B cell (primary cell): ENCODE data around the gene MVK. TPM values are rescaled to one million over a fixed set of nuclear protein-coding genes. Genes with fewer than 3 reads are reported as not detected.

Experiments used
- ATAC-seq: fragments of 200-7000 bp; cut with Tn5 transposase; one replicate; pipeline ENCODE4 v1.10.0; 2021; ENCODE audit warnings: low read depth, mild to moderate bottlenecking, moderate number of reproducible peaks, moderate library complexity
- CTCF ChIA-PET: fragments of 350-600 bp; sonication (Branson Sonifier 250); formaldehyde crosslinking; loops from one replicate; lab custom pipeline; 2021; ENCODE audit warnings: antibody characterized with exemption, inconsistent platforms; lab: Charles Lee
- POLR2A ChIA-PET: fragments of 350-600 bp; sonication (Branson Sonifier 250); formaldehyde crosslinking; loops from one replicate; lab custom pipeline; 2021; ENCODE audit warnings: antibody characterized with exemption; lab: Charles Lee
- DNase-seq: peaks from one replicate; pipeline ENCODE4 v3.0.0; 2013
- H2AFZ ChIP-seq: 2 replicates; pipeline ENCODE4 v1.6.1; 2012; ENCODE audit warnings: mild to moderate bottlenecking, low read depth, low read length; ENCODE audit not compliant: insufficient read depth, poor library complexity, severe bottlenecking
- H3K27ac ChIP-seq, 2 donors: 1 replicate in 1 of 2; 2 replicates in 1 of 2; pipeline ENCODE4 v1.5.1; 2012 to 2013; ENCODE audit warnings: low read length in 2 of 2, mild to moderate bottlenecking in 2 of 2, moderate library complexity in 1 of 2
- H3K27me3 ChIP-seq, 4 experiments: fragments of 200-600 bp in 1 of 4; sonication (generic) in 1 of 4; replicated peaks in 1 of 4; 1 replicate in 2 of 4; 2 replicates in 2 of 4; pipeline versions ENCODE4 v1.6.1 to v1.7.0; 2013 to 2016; ENCODE audit warnings: low read length in 3 of 4, mild to moderate bottlenecking in 2 of 4, mixed read lengths in 1 of 4, moderate library complexity in 1 of 4; ENCODE audit not compliant: insufficient read depth in 4 of 4, control insufficient read depth in 3 of 4; ENCODE audit errors: control extremely low read depth in 1 of 4
- H3K36me3 ChIP-seq, 2 experiments: replicated peaks in 1 of 2; 1 replicate in 1 of 2; 2 replicates in 1 of 2; pipeline versions ENCODE4 v1.6.1 to v1.7.1; 2013; ENCODE audit warnings: low read length in 1 of 2; ENCODE audit not compliant: insufficient read depth in 2 of 2, control insufficient read depth in 1 of 2; ENCODE audit errors: control extremely low read depth in 1 of 2, extremely low read depth in 1 of 2
- H3K4me1 ChIP-seq, 2 donors: fragments of 200-600 bp in 1 of 2; sonication (generic) in 1 of 2; 1 replicate in 1 of 2; 2 replicates in 1 of 2; pipeline versions ENCODE4 v1.5.1 to v1.6.1; 2013 to 2017; ENCODE audit warnings: low read length in 2 of 2; ENCODE audit not compliant: control insufficient read depth in 2 of 2, insufficient read depth in 2 of 2
- H3K4me2 ChIP-seq: replicated peaks from 2 replicates; pipeline ENCODE3; 2012; ENCODE audit warnings: mild to moderate bottlenecking, low read depth, low read length; ENCODE audit not compliant: poor library complexity, severe bottlenecking
- H3K4me3 ChIP-seq, 5 experiments: fragments of 200-600 bp in 1 of 5; sonication (generic) in 1 of 5; 1 replicate in 3 of 5; 2 replicates in 2 of 5; pipeline versions ENCODE4 v1.5.1 to v1.7.0; 2011 to 2016; ENCODE audit warnings: low read length in 4 of 5, mild to moderate bottlenecking in 4 of 5, low read depth in 2 of 5, control low read depth in 1 of 5, moderate library complexity in 1 of 5; ENCODE audit not compliant: insufficient read depth in 1 of 5; ENCODE audit errors: control extremely low read depth in 1 of 5, extremely low read depth in 1 of 5
- H3K79me2 ChIP-seq: fragments of 200-600 bp; sonication (generic); one replicate; pipeline ENCODE4 v1.6.0; 2016; ENCODE audit warnings: low read length; ENCODE audit not compliant: control insufficient read depth, insufficient read depth
- H3K9ac ChIP-seq: fragments of 200-600 bp; sonication (generic); 2 replicates; pipeline ENCODE4 v1.6.1; 2017; ENCODE audit warnings: mild to moderate bottlenecking, low read length, moderate library complexity
- H3K9me3 ChIP-seq, 3 donors: one replicate each; pipeline versions ENCODE4 v1.6.1 to v1.7.1; 2013; ENCODE audit warnings: low read length in 2 of 3; ENCODE audit not compliant: control insufficient read depth in 2 of 3, insufficient read depth in 1 of 3; ENCODE audit errors: control extremely low read depth in 1 of 3
- H4K20me1 ChIP-seq: 2 replicates; pipeline ENCODE4 v1.6.0; 2012; ENCODE audit warnings: mild to moderate bottlenecking, low read length; ENCODE audit not compliant: insufficient read depth, control insufficient read depth, poor library complexity, severe bottlenecking
- H3K27ac Mint-ChIP-seq: one replicate; pipeline ENCODE4 v1.8.0; 2021; ENCODE audit warnings: mixed read lengths
- H3K27me3 Mint-ChIP-seq: one replicate; pipeline ENCODE4 v1.8.0; 2021; ENCODE audit warnings: mixed read lengths
- H3K4me1 Mint-ChIP-seq: one replicate; pipeline ENCODE4 v1.8.0; 2021; ENCODE audit warnings: mixed read lengths
- H3K4me3 Mint-ChIP-seq: one replicate; pipeline ENCODE4 v1.8.0; 2021; ENCODE audit warnings: mixed read lengths
- H3K9me3 Mint-ChIP-seq: one replicate; pipeline ENCODE4 v1.8.0; 2022; ENCODE audit warnings: mixed read lengths; ENCODE audit not compliant: insufficient read depth
- CTCF ChIP-seq: fragments of 200-600 bp; IDR thresholded peaks from one replicate; pipeline ENCODE4 v1.8.0; 2022; ENCODE audit warnings: antibody characterized with exemption, mild to moderate bottlenecking
- EZH2 ChIP-seq: IDR thresholded peaks from 2 replicates; pipeline ENCODE4 v1.6.1; 2012; ENCODE audit warnings: borderline replicate concordance, low read depth, mild to moderate bottlenecking, moderate library complexity, low read length; ENCODE audit not compliant: insufficient read depth, poor library complexity, severe bottlenecking
- WGBS: methylation state at CpG from one replicate; pipeline ENCODE4 v1.1.5; 2013; ENCODE audit warnings: missing lambda C conversion rate; ENCODE audit not compliant: insufficient coverage; 5-methylcytosine and 5-hydroxymethylcytosine counted together
- intact Hi-C: fragments of 100-400 bp; cut with micrococcal nuclease; formaldehyde crosslinking; loops from one replicate; pipeline ENCODE4 v1.10.0; 2022
- polyA plus RNA-seq: library from polyadenylated mRNA; depleted of rRNA; stranded (reverse); fragments of >200 nt; gene quantifications from 2 replicates; pipeline ENCODE4 v1.2.3, GENCODE V29; 2012
- total RNA-seq, 2 donors: library from RNA; stranded (reverse); fragments of 120-200 nt in 1 of 2; gene quantifications; 1 replicate in 1 of 2; 2 replicates in 1 of 2; pipeline versions ENCODE4 v1.2.3 to v1.2.4, GENCODE V29; 2013 to 2022

The MVK gene
- total and polyA plus RNA-seq, 2 donors (not counting 1 experiment from before 2014, with no cell fraction given): 12.1 to 12.5 TPM

DNA sequence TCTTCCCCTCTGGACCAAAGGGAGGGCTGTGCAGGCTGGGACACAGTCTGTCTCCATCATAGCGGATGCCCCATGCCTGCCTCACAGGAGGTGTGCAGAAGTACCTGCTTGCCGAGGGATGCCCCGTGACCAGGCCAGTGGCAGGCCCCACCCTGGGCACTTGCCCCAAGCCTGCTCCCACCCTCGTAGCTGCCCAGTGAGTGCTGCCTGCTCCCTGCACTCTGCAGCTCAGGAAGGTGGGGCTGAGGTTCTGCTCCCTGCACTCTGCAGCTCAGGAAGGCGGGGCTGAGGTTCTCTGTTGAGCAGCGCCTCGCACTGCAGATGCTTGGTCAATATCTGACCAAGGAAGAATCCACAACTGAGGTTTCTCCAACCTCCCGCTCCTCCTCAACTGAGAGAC is 7.2 kb upstream of the MVK start:
- H3K4me3 Mint-ChIP-seq: no peak overlapping the region
- Histone ChIP-seq H3K79me2 (no peaks in the 10 kb centered on the region), H2AFZ (no peak overlapping the region), H3K9ac (no peak overlapping the region), H4K20me1 (no peaks in the 10 kb centered on the region), H3K9me3 (peaks cover 0 to 22% (median 0%) of the 10 kb centered on the region in 3 donors), H3K27me3 (no peaks in the 10 kb centered on the region), H3K4me2 (no peak overlapping the region), H3K4me3 (no peak overlapping the region), H3K4me1 (no peaks in the 10 kb centered on the region), H3K36me3 (peaks cover 0 to 35% of the 10 kb centered on the region in 2 experiments), H3K27ac (no peak overlapping the region)
- intact Hi-C loops: no loop called here
- ChIA-PET CTCF (no interaction called here), POLR2A (no interaction called here)
- TF ChIP-seq EZH2 (no peak), CTCF (no peak)
- no peaks in the 10 kb centered on the region for H3K27me3 Mint-ChIP-seq
- H3K9me3 Mint-ChIP-seq: peaks cover 2% of the 10 kb centered on the region
- DNase-seq (no peak), ATAC-seq (no peak)
- H3K4me1 Mint-ChIP-seq: no peaks in the 10 kb centered on the region
- WGBS: 92% methylated on average over 8 of the region's 8 CpGs
- H3K27ac Mint-ChIP-seq: no peak overlapping the region

DNA sequence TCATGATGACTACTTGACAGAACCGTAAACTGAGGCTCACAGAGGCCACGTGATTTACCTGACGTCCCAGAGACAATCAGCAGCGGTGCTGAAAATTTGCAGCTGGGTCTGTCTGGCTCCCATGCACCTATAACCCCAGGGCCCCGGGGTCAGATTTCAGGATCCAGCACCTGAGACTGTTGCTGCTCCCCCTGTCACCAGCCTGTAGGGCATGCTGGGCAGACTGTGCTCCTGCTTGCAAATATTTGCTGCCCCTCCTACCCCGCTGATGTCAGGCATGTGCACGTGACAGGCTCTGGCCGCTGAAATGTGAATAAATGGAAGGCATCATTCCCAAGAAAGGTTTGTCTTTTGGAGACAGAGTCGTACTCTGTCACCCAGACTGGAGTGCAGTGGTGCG is 6.3 kb upstream of the MVK start:
- intact Hi-C loops: no loop called here
- H3K27me3 ChIP-seq: no peaks in the 10 kb centered on the region
- Mint-ChIP-seq H3K4me3 (no peak overlapping the region), H3K9me3 (no peaks in the 10 kb centered on the region), H3K27me3 (no peaks in the 10 kb centered on the region), H3K27ac (no peak overlapping the region), H3K4me1 (peaks cover 4% of the 10 kb centered on the region)
- DNase-seq (no peak), ATAC-seq (no peak)
- no peak overlapping the region for H3K4me3 ChIP-seq
- no peak overlapping the region for H3K4me2 ChIP-seq
- H4K20me1 ChIP-seq: no peaks in the 10 kb centered on the region
- H2AFZ ChIP-seq: no peak overlapping the region
- no peak overlapping the region for H3K9ac ChIP-seq
- peaks cover 0 to 13% (median 0%) of the 10 kb centered on the region in 3 donors for H3K9me3 ChIP-seq
- TF ChIP-seq EZH2 (no peak), CTCF (no peak)
- H3K36me3 ChIP-seq: peaks cover 0 to 35% of the 10 kb centered on the region in 2 experiments
- CTCF ChIA-PET: no interaction called here
- no peaks in the 10 kb centered on the region for H3K79me2 ChIP-seq
- POLR2A ChIA-PET: no interaction called here
- over 99% methylated on average over 10 of the region's 10 CpGs for WGBS
- H3K4me1 ChIP-seq: peaks cover 0 to 2% of the 10 kb centered on the region in 2 donors
- no peak overlapping the region for H3K27ac ChIP-seq
